GM19463 (cell line): ENCODE results near the gene GRAMD1B.

Experiments used
- ATAC-seq: cut with Tn5 transposase; IDR thresholded peaks from one replicate; pipeline ENCODE4 v1.9.1; 2021; ENCODE audit warnings: mild to moderate bottlenecking, moderate library complexity; ENCODE audit not compliant: unreplicated experiment

The GRAMD1B gene

DNA sequence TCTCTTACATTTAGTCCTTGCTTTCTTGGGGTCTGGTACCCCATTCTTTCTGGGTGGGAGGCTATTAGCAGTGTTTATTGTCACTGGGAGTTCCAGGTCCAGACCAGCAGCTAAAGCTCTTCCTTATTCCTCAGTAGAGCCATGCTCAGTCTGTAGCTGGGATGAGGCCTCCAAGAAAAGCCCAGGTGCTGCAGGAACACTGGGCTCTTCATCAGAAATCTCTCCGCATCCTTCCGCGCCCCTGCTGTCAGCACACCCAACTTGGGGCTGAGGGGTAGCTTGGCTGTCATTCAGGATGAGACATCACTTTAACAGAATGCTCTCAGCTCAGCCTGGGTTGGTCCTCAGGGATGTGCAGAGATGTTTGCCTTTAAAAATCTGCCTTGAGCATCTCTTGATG lies 97.5 kb downstream of the GRAMD1B start:
- no peak for ATAC-seq

DNA sequence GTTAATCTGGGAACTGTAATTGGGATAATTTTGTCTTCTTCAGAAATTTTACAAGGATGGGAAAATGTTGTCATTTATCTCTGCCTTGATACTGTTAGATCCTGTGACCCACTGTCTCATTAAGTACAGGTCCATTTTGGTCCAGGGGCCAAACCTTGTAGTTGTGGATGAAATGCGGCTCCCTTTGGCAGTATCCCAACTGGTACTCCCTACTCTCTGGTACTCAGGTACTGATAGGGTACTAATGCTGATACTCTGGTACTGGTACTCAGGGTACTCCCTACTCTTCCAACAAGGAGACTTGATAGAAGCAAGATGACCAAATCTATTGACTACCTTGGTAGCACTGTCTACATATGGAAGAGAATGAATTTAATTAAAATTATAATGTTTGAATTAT lies 97.9 kb downstream of the GRAMD1B start:
- ATAC-seq = no peak

GRCh38 chr11:123531325-123531724 lies 101.3 kb downstream of the GRAMD1B start:
- ATAC-seq = no peak

DNA sequence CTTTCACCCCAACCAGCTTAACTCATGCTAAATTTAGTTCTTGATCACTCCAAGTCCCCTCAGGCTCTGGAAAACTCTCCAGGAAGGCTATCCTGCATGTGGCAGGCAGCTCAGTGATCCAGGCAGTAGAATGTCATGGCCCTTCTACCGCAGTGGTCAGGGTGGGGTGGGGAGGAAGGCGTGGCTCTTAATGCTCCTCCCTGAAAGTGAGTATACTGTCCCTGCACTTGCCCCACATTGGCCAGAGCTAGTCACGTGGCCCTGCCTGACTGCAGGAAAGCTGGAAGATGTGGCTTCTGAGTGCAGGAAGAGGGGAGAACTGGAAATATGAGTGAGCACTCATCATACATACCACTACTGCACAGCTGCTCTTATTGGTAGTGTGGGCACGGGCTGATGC lies 102.1 kb downstream of the GRAMD1B start:
- ATAC-seq = no peak

DNA sequence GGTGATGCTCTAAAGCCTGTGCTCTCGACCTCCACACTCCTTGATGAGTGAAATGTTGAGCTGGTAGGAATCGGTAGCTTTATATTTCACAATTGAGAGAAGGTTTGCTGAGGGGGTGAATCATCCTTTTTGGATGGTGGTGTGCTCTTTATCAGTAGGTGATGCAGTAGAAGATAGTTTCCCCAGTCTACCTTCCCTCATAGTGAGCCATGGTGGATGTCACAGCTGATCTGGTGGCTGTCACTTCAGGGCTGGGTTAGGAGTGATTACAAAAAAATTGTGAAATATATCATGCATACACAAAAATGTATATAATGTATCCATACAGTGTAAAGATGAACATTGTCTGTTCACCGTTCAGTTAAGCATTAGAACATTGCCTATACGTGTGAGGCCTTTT lies 105.3 kb downstream of the GRAMD1B start:
- no peak for ATAC-seq

GRCh38 chr11:123536690-123537437 lies 106.8 kb downstream of the GRAMD1B start:
- ATAC-seq = no peak

- no peak for ATAC-seq
Measured at GRCh38 chr11:123537726-123538125, 107.7 kb downstream of the GRAMD1B start.

DNA sequence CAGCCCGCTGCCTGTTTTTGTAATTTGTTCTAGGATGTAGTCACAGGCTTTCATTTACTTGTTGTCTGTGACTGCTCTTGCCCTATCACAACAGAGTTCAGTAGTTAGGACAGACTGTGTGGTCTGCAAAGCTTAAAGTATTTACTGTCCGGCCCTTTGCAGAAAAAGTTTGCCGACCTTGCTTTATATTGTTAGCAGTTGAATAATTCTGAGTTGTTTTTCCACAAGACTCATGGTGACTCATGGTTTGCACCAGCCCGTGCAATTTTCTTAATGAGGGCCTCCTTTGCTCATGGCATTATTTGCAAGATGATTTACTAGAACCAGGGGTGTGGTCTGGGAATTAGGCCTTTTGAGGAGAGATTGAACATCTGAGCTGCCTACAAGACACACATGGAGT lies 113.7 kb downstream of the GRAMD1B start:
- ATAC-seq = no peak

- ATAC-seq = no peak
Measured at GRCh38 chr11:123544631-123545375, 114.7 kb downstream of the GRAMD1B start.

DNA sequence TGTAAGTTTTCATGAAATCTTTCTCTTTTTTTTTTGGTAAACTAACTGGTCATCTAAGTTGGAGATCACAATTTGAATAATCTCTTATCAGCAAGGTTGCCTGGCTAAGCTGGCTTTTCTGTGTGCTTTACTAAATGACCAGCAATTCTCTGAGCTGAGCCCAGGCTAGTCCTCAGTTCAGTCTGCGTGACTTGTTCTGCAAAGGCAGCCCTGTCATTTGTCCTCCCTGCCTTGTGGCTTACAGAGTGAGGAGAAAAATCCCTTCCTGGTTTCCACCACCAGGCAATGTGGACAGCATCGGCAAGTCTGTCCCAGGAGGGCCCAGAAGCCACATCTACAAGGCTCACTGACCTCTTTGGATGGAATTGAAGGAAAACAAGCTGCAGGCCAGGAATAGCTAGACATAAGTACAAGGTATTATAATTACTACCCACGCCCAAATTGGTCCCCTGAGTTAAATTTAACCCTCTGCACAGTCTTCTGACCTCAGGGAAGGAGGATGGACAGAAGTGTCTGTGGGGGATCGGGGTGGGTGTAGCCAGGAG lies 115.7 kb downstream of the GRAMD1B start:
- no peak for ATAC-seq

GRCh38 chr11:123546515-123546914 lies 116.4 kb downstream of the GRAMD1B start:
- no peak for ATAC-seq

DNA sequence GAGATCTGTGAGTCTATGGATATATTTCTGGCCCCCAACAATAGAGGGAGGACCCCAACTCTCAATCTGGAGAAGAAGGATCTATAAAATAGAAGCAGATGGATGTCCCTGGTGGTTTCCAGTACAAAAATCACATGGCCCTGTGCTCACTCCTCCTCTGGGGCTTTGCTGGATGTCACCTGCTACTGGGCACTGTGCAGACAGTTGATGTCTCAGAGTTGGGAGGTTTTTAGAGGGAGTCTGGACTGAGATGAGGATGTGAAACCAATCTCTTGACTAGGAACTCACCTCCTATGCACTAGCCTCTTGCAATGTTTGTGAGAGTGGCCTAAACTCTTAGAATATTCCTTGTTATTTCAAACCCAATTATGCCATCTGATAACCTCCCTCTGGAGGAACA lies 117.1 kb downstream of the GRAMD1B start:
- ATAC-seq = peak; percentile 88

DNA sequence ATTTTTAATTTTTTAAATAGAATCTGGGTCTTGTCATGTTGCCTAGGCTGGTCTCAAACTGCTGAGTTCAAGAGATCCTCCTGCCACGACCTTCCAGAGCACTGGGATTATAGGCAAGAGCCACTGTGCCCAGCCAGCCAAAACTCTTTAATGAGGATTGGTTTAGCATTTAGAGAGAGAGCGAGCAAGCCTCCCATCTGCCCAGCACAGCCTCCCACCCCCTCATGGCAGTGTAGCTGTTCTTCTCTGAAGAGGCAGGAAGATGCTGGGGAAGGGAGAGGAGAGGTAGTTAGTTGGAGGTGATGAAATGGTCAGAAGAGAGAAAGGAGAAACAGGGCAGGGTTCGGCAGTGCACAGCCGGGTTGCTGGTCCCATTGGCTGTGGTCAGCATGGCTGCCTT lies 118.7 kb downstream of the GRAMD1B start:
- no peak for ATAC-seq

DNA sequence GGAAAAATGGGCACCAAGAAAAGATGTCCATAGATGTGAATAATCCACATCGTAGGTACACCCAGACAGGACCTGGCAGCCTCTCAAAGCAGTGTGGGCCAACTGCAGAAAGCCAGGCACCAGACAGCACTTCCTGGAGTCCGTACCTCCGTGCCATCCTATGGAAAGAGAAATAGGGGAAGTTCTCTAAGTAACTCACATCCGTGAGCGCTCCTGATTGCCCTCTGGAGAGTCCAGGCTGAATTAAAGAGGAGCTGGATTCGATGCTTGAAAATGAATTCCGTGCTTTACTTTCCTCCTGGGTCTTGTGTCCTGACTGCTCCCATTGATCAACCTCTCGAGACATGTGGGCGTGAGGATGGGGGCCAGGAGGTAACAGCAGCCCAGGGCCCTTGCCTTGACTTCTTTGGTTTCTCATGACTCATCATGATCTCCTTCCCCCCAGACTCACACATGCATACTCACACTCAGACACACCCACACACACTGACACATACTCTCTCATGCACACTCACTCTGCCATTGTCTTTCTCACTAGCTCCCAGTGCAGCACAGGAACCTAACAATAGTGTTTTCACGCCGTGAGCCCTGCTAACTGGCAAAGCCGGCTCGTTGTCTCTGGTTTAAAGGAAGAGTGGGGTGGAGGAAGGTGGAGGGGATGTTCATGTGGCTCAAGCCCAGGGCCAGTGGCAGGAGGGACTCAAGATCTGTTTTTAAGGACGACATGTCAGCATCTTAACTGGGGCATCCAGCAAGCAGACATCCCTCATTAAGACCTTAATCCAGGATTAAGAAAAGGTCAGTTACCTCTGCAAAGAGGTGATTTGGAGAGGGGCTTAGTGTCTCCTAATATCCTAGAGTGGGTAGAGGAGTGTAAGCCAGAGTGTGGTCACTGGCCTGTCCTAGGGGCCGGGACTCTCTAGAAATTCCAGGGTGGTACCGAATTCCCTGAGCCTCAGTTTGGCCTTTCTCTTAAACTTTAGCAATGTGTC lies 120.2 kb downstream of the GRAMD1B start:
- no peak for ATAC-seq

DNA sequence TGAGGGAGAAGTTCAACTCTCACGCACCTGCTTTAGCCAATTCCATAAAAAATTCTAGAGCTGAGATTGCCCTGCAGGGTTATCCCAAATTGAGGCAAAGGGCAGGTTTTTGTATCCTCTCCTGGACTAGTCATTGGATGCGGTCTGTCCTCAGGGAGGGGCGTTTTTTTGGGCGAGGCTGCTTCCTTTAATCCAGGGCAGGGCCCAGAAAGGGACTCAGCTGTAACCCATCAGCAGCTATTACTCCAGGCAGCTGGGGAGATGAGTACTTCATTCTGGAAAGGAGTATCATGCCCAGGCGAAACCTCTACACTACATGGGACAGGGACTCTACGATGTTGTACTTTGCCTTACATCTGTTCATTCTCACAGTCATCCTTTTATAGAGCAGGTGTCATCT lies 121.0 kb downstream of the GRAMD1B start:
- ATAC-seq = no peak

GRCh38 chr11:123556633-123557032 lies 126.6 kb downstream of the GRAMD1B start:
- ATAC-seq = no peak

- no peak for ATAC-seq
Measured at GRCh38 chr11:123558536-123559315, 128.7 kb downstream of the GRAMD1B start.

DNA sequence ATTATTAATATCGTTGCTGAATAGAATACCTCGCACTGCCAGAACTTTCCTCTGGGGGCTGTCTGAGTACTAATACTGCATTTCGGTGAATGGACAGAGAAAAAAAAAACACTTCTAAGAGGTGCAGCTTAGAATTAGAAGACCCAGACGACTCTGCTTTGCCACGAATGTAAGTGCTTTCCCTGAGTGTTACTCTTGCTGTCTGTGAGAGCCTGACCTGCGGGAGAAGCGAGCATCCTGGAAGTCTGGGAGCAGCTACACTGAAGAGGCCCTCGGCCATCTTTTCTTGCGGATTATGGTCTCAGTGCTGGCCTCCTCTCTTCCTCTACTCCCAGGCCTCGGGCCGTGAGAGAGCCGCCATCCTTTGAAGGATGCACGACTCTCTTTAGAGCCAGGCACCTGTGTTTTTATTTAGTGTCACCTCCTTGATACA lies 129.5 kb downstream of the GRAMD1B start:
- no peak for ATAC-seq

DNA sequence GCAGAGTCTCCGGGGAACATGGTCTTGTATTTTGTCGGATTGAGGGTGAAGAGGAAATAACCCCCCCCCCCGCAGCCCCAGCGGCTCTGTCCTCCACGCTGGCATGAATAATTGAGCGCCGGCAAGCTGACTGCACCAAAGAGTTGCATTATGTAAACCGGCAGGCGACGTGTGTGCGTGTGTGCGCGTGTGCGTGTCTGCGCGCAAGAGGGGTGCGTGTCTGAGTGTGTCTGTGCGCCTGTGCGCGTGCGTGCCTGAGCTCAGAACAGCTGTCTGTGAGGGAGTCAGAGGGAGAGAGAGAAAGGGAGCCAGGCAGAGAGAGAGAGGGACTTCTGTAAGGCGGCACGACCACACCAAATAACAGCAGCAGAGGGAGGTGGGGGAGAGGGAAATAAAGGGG lies 129.9 kb downstream of the GRAMD1B start:
- no peak for ATAC-seq

DNA sequence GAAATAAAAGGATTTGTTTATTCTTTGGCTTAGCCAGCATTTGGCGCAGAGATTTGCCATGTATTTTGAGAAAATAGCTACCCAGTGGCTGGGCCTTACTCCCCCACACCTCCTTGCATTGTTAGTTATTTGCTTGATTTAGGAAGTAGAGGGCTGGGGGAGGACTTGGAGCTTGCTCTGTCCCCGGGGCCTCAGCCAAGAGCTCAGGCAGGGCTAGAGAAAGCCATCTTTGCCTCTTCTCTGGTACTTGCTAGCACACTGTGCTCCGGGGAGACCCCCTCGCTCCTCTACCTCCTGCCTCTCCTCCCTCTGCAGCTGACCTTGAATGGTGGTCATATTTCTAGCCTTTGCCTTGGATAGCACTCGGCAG lies 131.3 kb downstream of the GRAMD1B start:
- no peak for ATAC-seq
